NOMO-1 (cell line): ENCODE data around the gene INSR.
"Not testable (repeated sequence)": the region's sequence is repeated elsewhere in the genome, so short reads cannot be mapped to it uniquely, and the experiment has no call there.

Source experiments
- DNase-seq, 2 experiments: peaks; one replicate each; lab custom pipeline; 2025; ENCODE audit not compliant: unreplicated experiment in 2 of 2; lab: John Stamatoyannopoulos, UW

The INSR gene

DNA sequence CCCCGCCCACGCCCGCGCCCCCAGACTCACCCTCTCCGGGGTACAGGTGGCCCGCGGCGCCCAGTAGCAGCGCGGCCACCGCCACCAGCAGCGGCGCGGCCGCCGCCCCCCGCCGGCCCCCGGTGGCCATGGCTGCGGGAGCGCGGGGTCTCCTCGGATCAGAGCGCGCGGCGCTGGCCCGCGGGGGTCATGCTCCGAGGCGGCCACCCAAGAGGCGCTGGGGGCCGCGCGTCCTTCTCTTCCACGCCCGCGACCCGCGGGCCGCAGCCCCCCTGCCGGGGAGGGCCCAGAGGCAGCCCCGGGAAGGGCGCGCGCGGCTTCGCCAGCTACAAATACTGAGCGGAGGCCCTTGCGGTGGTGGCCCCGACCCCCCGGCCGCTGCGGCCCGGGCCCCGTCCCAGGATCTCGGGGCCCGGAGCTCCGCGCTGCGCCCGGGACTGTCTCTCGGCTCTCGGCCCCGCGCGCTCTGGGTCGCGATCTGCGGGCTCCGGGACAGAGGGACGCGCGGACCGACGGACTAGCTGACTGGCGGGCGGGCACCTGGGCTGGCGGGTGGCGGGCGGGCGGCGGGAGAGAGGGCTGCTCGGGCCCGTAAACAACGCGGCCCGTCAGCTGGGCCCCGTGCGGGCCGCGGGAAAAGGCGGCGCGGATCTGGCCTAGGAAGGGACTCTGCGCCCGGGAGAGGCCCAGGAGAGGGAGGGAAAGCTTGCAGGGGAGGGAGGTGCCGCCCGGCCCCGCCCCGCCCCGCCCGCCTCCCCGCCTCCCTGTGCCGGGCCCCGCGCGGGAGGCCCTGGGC is at the start of gene INSR:
Gene INSR, minus strand, starts transcription at position 653 of the 796 bp plus-strand sequence. Its CDS starts 523 bp downstream, at position 130.
- DNase-seq, result peak; percentile 90 to 95

DNA sequence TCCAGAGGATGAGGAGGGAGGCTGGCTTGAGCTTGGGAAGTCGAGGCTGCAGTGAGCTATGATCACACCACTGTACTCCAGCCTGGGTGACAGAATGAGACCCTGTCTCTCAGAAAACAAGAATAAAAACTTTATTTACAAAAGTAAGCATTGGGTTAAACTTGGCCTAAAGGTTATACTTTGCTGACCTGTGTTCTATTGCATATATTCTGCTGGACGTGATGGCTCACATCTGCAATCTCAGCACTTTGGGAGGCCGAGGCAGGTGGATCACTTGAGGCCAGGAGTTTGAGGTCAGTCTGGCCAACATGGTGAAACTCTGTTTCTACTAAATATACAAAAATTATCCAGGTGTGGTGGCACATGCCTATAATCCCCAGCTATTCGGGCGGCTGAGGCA is 47.9 kb upstream of the INSR start:
- DNase-seq, result no peak

DNA sequence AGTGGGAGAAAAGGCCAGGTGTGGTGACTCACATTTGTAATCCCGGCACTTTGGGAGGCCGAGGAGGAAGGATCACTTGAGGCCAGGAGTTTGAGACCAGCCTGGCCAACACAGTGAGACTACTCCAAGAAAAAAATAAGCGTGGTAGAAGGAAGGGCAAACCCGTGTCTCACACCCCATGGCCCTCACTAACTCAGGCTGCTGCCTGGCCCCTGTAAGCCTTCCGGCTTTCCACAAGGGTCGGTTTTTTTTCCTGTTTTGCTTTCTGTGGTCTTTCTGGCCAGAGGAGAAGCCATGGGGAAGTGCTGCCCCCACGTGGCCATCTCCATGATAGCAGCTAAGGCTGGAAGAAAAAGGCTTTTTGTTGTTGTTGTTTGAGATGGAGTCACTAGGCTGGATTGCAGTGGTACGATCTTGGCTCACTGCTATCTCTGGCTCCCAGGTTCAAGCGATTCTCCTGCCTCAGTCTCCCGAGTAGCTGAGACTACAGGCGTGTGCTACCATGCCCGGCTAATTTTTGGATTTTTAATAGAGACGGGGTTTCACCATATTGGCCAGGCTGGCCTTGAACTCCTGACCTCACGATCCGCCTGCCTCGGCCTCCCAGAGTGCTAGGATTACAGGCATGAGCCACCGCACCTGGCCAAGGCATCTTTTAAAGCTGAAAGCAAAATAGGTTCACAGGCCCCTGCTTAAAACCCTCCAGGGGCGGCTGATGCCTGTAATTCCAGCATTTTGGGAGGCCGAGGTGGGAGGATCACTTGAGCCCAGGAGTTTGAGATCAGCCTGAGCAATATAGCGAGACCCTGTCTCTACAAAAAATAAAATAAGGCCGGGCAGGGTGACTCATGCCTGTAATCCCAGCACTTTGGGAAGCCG is 47.0 kb upstream of the INSR start:
- peak; percentile 73 to 82 for DNase-seq

DNA sequence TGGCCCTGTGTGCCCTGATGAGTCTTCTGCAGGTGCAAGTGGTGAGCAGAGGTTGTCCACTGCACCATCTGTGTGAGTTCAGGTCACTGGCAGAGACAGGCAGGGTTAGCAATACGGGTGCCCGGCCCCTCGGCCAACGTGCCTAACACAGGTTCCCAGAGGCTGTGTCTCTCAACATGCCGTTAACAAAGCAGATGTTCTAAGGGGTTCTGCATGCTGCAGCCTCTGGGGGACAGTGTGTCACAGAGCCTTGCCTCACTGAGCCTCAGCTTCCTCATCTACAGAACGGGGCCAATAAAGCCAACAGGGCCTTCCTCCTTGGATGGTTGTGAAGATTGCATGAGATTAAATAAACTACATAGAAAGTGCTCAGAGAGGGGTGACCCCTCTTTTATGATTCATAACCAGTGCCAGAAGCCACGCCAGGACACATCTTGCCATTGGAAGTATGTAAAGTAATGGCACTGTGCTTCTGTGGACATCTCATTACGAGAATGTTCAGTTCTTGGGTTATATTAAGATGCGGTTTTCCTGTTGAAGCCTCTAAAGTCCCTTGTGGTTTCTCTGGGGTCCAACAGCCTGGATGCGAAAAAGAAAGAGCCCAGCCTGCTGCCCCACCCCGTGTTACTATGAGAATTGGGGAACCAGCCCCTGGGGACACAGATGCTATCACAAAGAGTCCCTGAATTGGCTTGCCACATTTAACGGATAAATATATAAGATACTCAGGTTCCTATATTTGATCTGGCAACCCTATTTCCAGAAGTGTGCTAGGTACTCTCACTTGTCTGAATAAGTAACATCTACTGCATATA is 43.4 kb upstream of the INSR start:
- peak; percentile 95 to 100 for DNase-seq

DNA sequence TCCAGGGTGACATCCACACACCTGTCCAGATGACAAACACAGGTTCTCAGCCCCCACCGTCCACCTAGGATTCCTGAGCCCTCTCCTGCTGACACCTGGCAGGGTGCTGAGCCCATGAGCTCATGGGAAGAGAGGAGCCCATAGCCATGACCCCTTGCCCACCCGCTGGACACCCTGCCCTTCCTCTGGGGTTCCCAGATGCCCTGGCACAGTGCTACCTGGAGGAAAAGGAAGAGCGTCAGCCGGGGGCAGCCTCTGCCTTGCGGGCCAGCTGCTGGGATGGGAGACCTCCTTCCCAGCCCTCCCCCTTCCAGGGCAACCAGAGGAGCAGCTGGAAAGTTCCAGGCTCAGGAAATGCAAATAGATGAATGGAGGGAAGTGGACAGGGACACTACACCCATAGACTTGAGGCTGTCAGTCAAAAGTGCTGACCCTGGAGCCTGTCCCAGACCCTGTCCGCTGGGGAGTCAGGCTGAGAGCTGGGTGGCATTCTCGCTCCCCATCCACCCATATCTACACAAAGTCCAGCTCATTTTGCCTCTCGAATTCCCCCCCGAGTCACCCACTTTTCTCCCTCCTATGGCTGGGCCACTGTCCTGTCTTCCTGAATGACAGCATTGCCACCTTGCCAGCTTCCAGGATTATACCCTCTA is 42.2 kb upstream of the INSR start:
- DNase-seq, result no peak

DNA sequence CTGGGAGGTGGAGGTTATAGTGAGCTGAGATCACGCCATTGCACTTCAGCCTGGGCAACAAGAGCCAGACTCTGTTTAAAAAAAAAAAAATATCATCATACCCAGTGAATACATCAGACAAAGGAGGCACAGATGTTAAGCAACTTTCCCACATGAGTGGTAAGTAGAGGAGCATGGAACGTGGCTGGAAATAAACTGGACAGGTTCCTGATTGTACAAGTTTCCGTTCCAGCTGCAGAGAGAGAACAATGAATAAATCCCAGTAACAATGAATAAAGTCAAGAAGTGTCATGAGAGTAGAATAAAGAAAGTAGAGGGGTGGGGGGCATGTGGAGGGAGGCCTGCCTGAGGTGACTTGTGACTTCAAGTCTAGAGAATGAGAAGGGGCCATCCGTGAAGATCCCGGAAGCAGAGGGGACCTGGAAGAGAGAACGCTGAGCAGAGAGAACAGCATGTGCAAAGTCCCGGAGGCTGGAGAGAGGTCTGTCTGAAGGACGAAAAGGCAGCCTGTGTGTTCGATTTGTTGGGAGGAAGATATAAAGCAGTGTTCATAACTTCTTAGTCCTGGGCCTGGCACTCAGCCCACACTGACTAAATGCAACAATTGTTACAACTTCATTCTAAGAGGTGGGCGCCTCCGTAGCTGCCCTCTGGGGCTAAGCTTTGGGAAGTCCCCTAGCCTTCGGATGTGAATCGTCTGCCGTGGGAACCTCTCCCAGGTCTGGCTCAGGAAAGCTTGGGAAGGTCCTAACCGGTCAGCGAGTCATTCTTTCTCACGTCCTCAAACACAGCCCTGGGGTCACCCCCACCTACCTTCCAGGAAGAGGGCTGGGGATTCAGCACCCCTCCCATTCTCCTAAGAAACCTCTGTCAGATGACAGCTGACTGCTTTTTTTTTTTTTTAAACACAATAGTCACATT is 39.2 kb upstream of the INSR start:
- peak in 1 of 2 experiments; percentile 11 for DNase-seq

DNA sequence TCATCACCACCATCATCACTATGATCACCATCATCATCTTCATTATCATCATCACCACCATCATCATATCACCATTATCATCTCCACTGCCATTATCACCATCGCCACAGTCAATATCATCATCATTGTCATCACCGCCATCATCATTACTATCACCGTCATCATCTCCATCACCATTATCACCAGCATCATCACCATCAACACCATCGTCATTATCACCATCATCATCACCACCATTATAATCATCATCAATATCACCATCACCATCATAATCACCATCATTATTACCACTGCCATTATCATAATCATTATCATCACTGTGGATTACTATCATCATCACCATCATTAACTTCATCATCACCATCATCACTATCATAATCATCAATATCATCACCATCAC is 37.2 kb upstream of the INSR start:
- no peak for DNase-seq

DNA sequence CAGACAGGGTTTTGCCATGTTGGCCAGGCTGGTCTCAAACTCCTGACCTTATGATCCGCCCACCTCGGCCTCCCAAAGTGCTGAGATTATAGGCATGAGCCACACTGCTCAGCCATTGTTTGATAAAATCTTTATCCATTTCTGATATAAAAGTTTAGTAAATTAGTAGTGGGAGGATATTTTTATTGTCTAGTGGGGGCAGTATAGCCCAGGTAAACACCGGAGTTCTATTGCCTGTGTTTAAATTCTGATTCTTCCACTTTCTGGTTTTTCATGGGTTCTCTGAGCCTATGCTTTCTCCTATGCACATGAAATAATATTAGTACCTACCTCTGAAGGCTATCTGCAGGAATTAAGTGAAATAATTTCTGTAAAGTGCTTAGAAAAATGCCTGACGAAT is 34.4 kb upstream of the INSR start:
- peak in 1 of 2 experiments; percentile 31 for DNase-seq

DNA sequence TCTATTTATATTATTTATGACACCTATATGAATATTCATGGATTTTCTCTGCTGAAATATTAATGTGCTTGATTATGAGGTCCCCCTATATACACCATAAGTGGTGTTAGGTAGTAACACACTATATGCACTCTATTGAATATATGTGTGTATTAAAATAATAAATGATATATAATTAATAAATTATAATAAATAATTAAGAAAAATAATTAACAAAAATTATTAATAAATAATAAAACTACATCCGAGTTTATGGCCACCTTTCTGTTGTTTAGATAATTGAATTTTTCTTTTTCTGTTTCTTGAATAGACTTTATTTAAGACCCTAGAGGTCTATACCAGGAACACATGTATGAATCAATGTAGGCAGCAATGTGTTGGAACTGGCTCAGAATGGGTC is 33.6 kb upstream of the INSR start:
- DNase-seq, result no peak

DNA sequence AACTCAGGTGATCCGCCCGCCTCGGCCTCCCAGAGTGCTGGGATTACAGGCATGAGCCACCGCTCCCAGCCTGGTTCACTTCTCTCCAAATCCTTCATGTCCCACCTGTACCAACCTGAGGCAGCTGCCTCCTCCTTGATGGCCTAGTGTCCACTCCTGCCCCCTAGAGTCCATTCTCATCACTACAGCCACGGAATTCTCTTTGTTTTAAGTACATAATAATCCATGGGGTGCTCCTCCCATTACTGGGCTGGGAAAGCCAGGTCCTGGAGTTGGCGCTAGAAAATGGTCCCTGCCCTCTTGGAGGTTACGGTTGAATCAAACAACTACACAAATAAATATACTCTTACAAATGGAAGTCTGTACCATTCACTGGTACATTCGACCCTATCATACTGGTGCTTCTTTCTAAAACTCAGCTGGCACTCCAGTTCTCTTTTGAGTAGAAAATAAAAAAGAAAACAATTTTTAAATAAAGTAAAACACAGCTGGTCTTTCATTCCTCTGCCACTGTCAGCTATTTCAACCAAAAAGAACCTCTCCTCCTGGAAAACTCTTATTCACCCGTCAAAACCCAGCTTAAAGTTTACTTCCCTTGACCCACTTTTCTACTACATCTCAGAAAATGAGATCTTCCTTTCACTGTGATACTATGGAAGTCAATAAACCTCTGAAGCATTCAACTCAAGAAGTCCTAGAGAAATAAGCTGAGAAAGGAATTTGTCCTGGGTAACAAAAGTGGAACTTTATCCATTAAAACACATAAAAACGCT is 32.1 kb upstream of the INSR start:
- DNase-seq, result no peak

DNA sequence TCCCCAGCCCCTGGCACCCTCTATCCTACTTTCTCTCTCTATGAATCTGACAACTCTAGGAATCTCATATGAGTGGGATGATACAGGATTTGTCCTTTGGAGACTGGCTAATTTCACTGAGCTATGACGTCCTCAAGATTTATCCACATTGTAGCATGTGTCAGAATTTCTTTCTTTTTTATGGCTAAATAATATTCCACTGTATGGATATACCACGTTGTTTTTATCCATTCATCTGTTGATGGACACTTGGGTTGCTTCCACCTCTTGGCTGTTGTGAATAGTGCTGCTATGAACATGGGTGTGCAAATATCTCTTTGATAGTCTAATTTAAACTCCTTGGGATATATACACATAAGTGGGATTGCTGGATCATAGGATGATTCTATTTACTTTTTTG is 24.0 kb upstream of the INSR start:
- DNase-seq, result no peak

DNA sequence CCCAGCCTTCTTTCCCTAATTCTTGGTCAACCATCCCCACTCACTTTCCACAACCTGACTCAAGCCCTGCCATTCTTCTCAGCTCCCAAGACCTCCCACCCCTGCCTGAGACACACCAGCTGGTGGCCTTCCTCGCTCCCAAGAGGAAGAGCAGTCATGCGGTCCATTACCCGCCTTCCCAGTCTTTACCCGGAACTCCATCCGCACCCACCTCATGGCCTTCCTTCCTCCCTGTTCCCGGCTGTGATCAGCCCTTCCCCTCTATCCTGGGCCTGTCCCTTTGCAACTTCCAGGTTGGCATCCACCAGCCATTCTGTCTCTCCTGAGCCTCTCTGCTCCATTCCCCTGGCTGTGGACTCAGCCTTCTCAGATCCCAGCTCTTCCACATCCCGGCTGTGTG is 18.6 kb upstream of the INSR start:
- DNase-seq, result no peak

DNA sequence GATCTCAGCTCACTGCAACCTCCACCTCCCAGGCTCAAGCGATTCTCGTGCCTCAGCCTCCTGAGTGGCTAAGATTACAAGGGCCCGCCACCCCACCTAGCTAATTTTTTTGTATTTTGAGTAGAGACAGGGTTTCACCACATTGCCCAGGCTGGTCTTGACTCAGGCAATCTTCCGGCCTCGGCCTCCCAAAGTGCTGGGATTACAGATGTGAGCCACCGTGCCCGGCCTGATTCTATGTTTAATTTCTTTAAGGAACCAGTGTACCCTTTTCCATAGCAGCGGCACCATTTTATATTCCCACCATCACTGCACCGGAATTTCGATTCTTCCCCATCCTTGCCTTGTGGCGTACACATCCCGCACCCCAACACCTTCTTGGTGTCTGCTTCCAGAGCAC is 17.7 kb upstream of the INSR start:
- no peak for DNase-seq

DNA sequence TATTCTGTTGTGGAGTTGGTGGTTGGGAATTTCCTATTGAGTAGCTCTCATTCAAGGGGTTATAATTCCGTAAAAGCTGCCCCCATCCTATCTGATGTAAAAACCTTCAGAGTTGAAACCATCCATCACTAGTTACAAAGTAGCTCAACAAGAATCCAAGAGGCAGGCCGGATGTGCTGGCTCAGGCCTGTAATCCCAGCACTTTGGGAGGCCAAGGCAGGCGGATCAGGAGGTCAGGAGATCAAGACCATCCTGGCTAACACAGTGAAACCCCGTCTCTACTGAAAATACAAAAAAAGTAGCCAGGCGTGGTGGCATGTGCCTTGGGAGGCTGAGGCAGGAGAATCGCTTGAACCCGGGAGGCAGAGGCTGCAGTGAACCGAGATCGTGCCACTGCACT is 14.1 kb upstream of the INSR start:
- DNase-seq, result not testable (repeated sequence)

DNA sequence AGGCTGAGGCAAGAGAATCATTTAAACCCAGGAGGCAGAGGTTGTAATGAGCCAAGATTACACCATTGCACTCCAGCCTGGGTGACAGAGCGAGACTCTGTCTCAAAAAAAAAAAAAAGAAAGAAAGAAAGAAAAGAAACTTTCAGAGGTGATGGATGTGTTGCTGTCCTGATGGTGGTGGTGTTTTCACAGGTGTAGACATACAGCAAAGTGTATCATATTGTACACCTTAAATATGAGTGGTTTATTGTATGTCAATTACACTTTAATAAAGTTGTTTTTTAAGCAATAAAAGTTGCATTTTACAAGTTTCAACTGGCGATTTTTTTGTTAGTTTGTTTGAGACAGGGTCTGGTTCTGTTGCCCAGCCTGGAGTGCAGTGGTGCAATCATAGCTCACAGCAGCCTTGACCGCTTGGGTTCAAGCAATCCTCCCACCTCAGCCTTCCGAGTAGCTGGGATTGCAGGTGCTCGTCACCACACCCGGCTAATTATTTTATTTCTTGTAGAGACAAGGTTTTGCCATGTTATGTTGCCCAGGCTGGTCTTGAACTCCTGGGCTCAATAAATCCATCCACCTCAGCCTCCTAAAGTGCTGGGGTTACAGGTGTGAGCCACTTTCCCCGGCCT is 13.5 kb upstream of the INSR start:
- no peak for DNase-seq

DNA sequence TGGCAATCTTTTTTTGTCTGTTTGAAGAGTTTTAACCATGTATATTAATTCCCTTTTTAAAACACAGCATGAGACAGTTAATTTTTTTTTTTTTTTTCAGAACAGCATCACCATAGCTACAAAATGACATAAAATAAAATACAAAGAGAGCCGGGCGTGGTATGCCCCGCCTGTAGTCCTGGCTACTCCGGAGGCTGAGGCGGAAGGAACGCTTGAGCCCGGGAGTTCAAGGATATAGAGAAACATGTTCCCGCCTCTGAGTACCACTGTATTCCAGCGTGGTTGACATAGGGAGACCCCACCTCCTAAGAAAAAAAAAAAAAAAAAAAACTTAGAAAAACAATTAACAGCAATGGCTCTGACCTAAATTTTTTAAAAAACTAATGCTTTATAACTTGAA is 10.0 kb upstream of the INSR start:
- DNase-seq, result no peak

DNA sequence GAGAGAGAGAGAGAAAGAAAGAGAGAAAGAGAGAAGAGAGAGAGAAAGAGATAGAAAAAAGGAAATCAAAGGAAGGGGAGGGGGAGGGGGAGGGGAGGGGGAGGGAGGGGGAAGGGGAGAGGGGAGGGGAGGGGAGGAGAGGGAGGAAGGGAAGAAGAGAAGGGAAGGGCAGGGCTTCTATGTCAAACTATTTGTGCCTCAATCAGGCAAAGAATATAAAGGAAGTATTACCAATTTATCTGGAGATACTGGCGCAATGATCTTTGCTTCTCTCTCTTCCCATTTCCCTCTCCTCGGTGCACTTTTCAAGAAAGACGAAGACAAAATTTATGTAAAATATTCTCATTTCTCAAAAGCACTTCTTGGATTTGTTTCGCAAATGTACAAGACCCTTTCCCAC is 9.3 kb upstream of the INSR start:
- peak in 1 of 2 experiments; percentile 12 for DNase-seq

DNA sequence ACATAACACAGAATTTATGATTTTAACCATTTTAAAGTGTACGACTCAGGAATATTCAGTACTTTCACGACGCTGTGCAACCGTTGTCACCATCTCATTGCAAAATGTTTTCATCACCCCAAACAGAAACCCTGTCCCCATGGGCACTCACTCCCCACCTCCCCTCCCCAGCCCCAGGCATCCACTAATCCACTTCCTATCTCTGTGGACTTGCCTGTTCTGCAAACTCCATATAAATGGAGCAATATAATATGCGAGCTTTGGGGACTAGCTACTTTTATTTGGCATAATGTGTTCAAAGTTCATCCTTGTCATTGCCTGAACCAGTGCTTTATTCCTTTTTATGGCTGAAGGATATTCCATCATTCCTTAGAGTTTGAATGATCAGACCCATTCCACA is 7.3 kb upstream of the INSR start:
- no peak for DNase-seq
